Amniotic stem cell (primary cell): ENCODE results near the gene ETFRF1.

ENCODE experiments used
- DNase-seq: peaks from one replicate; lab custom pipeline; 2025; lab: John Stamatoyannopoulos, UW

ETFRF1 gene

GRCh38 chr12:25213338-25213737 is 18.3 kb downstream of the ETFRF1 start:
- no peak for DNase-seq

- DNase-seq, result no peak
Measured at GRCh38 chr12:25236190-25236589, 41.2 kb downstream of the ETFRF1 start.

GRCh38 chr12:25236626-25237025 is 41.6 kb downstream of the ETFRF1 start:
- DNase-seq, result no peak

GRCh38 chr12:25241167-25242020 is 46.4 kb downstream of the ETFRF1 start:
- DNase-seq, result peak; percentile 62

GRCh38 chr12:25242981-25243679 is 48.1 kb downstream of the ETFRF1 start:
- DNase-seq, result no peak

GRCh38 chr12:25243680-25243990 is 48.6 kb downstream of the ETFRF1 start:
- no peak for DNase-seq

GRCh38 chr12:25245491-25245890 is 50.5 kb downstream of the ETFRF1 start:
- DNase-seq, result no peak

GRCh38 chr12:25248137-25248536 is 53.1 kb downstream of the ETFRF1 start:
- DNase-seq, result no peak

GRCh38 chr12:25248732-25249131 is 53.7 kb downstream of the ETFRF1 start:
- no peak for DNase-seq

- DNase-seq, result no peak
Measured at GRCh38 chr12:25249931-25250738, 55.1 kb downstream of the ETFRF1 start.

- peak; percentile 96 for DNase-seq
Measured at GRCh38 chr12:25250744-25251730, 56.0 kb downstream of the ETFRF1 start, which contains the start of gene KRAS. Gene KRAS (minus strand): TSS chr12:25250929.

- no peak for DNase-seq
Measured at GRCh38 chr12:25251769-25252168, 56.7 kb downstream of the ETFRF1 start.

- no peak for DNase-seq
Measured at GRCh38 chr12:25252946-25253345, 57.9 kb downstream of the ETFRF1 start.

- no peak for DNase-seq
Measured at GRCh38 chr12:25253371-25254068, 58.5 kb downstream of the ETFRF1 start.

- DNase-seq, result no peak
Measured at GRCh38 chr12:25254271-25254880, 59.3 kb downstream of the ETFRF1 start.
